LoVo (cell line): Measurements from ENCODE around the gene ETFRF1.

Source experiments
- DNase-seq: peaks from one replicate; pipeline ENCODE4 v3.0.0-alpha.2; 2016; ENCODE audit warnings: low spot score

The ETFRF1 gene

GRCh38 chr12:25195056-25195971 lies at the start of gene ETFRF1, which contains the start of gene DNAI7:
ETFRF1 (plus strand) TSS chr12:25195237; CDS start chr12:25203957, 8,720 bp downstream.
DNAI7 (minus strand) TSS chr12:25195160; CDS start chr12:25195078, 82 bp downstream.
- peak; percentile 100 for DNase-seq

DNA sequence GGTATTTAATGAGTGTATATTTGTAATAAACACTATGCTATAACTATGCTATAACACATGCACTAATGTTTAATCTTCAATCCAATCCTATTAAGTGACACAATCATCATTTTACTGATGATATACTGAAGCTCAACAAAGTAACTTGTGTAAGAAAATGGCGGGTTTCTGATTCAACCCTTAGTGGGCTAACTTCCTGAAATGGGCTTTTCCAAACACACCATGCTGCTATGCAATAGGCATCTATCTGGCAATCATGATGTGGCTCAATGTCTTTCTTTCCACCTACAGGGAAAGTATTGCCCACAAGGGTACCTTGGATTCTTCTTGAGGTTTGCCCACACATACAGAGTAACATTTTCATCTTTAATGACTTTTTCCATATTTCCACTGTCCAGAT lies 48.4 kb upstream of the ETFRF1 start:
- DNase-seq: no peak

GRCh38 chr12:25151476-25151875 lies 43.6 kb upstream of the ETFRF1 start:
- no peak for DNase-seq

DNA sequence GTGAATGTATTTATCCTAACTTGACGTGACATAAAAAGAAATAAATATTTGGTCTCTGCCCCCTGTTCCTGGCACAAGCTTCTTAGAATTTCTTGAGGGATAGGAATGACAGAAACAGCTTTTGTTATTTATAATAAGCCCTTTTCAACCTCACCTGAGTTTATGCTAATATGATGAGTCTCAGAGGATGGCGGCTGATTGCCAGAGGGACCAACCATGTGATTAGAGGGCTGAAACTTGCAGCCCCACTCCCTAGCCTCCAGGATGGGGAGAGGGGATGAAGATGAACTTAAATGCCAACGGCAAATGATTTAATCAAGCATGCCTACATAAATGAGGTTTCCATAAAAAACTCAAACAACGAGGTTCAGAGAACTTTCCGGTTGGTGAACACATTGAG lies 43.0 kb upstream of the ETFRF1 start:
- no peak for DNase-seq

GRCh38 chr12:25155022-25155576 lies 39.9 kb upstream of the ETFRF1 start:
- peak; percentile 59 for DNase-seq

DNA sequence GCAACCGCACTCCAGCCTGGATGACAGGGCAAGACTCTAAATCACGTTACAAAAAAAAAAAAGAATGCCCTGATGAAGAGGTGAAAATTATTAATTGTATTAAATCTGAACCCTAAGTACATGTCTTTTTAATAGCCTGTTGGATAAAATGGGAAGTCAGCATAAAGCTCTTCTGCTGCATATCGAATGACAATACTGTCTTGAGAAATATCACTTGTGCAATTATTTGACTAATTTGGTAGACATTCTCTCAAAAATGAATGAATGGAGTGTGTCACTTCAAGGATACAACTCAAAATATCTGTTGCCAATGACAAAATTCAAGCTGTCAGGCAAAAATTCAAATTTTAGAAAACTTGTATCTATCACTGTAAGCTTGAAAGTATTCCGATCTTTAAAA lies 39.0 kb upstream of the ETFRF1 start:
- DNase-seq: no peak

GRCh38 chr12:25162866-25163265 lies 32.2 kb upstream of the ETFRF1 start:
- DNase-seq: no peak

DNA sequence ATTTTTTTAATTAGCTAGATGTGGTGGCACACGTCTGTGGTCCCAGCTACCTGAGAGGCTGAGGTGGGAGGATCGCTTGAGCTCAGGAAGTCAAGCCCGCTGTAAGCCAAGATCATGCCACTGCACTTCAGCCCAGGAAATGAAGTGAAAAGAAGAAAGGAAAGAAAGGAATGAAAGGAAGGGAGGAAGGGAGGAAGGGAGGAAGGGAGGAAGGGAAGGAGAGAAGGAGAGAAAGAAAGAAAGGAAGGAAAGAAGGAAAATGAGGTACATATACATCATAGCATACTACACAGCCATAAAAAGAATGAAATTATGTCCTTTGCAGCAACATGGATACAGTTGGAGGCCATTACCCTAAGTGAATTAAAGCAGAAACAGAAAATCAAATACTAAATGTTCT lies 12.3 kb upstream of the ETFRF1 start:
- DNase-seq: no peak

DNA sequence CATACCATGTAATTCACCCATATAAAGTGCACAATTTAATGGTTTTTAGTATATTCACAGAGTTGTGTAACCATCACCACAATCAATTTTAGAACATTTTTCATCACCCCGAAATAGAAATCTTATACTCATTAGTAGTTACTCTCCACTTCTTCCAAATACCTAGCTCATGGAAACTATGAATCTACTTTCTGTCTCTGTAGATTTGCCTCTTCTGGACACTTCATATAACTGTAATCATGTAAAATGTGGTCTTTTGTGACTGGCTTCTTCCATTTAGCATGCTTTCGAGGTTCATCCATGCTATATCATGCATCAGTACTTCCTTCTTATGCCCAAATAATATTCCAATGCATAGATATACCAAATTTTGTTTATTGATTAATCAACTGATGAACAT lies 10.9 kb upstream of the ETFRF1 start:
- no peak for DNase-seq

DNA sequence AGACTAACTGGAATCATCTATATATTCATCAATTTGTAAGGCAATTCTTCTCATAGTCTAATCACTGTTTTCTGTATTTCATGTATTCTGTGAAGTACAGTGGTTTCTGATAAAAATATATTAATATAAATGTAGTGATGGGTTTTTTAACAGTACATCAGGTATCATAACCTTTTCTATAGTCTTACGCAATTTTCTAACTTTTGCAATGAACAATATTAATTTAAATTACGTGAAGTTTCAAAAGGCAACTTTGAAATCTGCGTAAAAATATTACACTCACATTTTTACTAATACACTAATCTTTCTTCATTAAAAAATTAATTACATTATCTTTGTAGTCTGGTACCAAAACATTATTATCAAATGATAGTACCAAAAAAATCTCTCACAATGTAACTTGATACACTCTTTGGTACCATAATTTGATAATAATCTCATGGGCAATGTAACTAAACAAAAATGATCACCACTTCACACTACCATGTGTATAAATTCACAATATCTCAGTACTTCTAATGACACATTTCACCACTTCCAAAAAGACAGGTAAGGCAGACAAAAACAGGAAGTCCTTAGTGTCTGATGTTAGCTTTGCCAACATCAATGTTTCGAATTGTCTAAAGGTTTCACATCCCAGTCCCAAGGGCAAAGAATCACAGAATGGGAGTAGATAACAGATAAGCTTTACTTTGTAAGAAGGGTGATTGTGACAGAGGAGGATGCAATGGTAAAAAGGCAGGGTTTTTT lies 8.8 kb upstream of the ETFRF1 start:
- no peak for DNase-seq

- DNase-seq: no peak
These were observed 8.1 kb upstream of the ETFRF1 start for GRCh38 chr12:25186788-25187402.

- no peak for DNase-seq
These were observed 7.3 kb upstream of the ETFRF1 start for GRCh38 chr12:25187781-25188180.

GRCh38 chr12:25189656-25190055 lies 5.4 kb upstream of the ETFRF1 start:
- no peak for DNase-seq

- no peak for DNase-seq
These were observed 4.2 kb upstream of the ETFRF1 start for GRCh38 chr12:25190793-25191192.

GRCh38 chr12:25194214-25194613 lies 823 bp upstream of the ETFRF1 start:
- no peak for DNase-seq

- DNase-seq: no peak
These were observed 348 bp upstream of the ETFRF1 start for GRCh38 chr12:25194722-25195055.

GRCh38 chr12:25197608-25198007 lies 2.6 kb downstream of the ETFRF1 start:
- DNase-seq: no peak

GRCh38 chr12:25200703-25201102 lies 5.7 kb downstream of the ETFRF1 start:
- no peak for DNase-seq

DNA sequence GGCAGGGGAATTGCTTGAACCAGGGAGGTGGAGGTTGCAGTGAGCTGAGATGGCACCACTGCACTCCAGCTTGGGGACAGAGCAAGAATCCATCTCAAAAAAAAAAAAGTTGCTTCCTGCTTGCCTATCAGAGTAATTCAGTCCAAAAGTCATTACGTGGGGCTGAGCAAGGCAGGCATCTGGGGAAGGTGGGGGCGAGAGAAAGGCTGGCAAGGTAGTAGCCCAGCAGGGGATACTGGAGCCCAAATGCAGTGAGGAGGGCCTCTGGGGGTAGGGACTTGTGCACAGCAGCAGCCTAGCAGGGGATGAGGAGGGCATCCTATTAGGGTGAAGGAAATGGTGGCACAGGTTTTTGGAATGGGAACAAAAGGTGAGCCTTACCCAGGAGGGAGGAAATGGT lies 7.1 kb downstream of the ETFRF1 start:
- DNase-seq: no peak

- no peak for DNase-seq
These were observed 12.4 kb downstream of the ETFRF1 start for GRCh38 chr12:25207411-25207810.

- DNase-seq: no peak
These were observed 12.8 kb downstream of the ETFRF1 start for GRCh38 chr12:25207846-25208245.

GRCh38 chr12:25208554-25208953 lies 13.5 kb downstream of the ETFRF1 start:
- no peak for DNase-seq

DNA sequence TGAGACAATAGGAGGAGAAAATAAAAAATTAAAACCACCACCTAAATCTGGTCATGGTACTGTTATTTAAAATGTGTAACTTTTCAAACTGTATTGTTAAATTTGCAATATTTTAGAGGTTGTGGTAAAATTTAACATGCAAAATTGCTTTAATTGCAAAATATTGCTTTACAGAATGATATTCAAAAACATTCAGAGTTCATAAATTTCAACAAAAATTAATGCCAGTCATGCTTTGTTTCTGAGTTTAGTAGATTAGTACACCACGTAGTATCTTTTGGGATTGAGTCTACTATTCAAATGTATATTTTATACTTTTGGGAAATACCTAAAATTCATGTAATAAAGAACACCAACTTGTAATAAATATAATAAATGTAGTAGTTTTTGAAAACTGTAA lies 18.3 kb downstream of the ETFRF1 start:
- no peak for DNase-seq
